Measurements from ENCODE around the gene CDHR1. TPM values are rescaled to one million over a fixed set of nuclear protein-coding genes. Genes with fewer than 3 reads are reported as not detected.

The CDHR1 gene
- total and polyA plus RNA-seq, 2 donors, result 0.52 to 1.3 TPM

- H3K27ac ChIP-seq (ENCODE audit: low read depth in 1 of 2, low read length in 1 of 2), result no peak overlapping the region
- 42% methylated on average over 5 of the region's 5 CpGs for WGBS
- no peaks in the 10 kb centered on the region for H3K36me3 ChIP-seq (ENCODE audit: control insufficient read depth in 2 of 2, insufficient read depth in 2 of 2, low read length in 1 of 2)
- peaks cover 10 to 71% of the 10 kb centered on the region in 2 donors for H3K27me3 ChIP-seq (ENCODE audit: control insufficient read depth in 2 of 2, insufficient read depth in 1 of 2, low read length in 1 of 2)
- peak overlapping the region in 1 of 2 donors; percentile 53 for H3K4me3 ChIP-seq (ENCODE audit: low read length in 2 of 2)
- H3K9me3 ChIP-seq (ENCODE audit: control insufficient read depth in 2 of 2, insufficient read depth in 1 of 2, low read length in 1 of 2), result no peaks in the 10 kb centered on the region
- DNase-seq (ENCODE audit: low read depth in 6 of 9, low spot score in 9 of 9), result no peak
- peaks cover 22 to 34% of the 10 kb centered on the region in 2 donors for H3K4me1 ChIP-seq (ENCODE audit: control insufficient read depth in 2 of 2, insufficient read depth in 2 of 2, low read length in 2 of 2)
Observed at GRCh38 chr10:84193846-84194423, 402 bp upstream of the CDHR1 start.

DNA sequence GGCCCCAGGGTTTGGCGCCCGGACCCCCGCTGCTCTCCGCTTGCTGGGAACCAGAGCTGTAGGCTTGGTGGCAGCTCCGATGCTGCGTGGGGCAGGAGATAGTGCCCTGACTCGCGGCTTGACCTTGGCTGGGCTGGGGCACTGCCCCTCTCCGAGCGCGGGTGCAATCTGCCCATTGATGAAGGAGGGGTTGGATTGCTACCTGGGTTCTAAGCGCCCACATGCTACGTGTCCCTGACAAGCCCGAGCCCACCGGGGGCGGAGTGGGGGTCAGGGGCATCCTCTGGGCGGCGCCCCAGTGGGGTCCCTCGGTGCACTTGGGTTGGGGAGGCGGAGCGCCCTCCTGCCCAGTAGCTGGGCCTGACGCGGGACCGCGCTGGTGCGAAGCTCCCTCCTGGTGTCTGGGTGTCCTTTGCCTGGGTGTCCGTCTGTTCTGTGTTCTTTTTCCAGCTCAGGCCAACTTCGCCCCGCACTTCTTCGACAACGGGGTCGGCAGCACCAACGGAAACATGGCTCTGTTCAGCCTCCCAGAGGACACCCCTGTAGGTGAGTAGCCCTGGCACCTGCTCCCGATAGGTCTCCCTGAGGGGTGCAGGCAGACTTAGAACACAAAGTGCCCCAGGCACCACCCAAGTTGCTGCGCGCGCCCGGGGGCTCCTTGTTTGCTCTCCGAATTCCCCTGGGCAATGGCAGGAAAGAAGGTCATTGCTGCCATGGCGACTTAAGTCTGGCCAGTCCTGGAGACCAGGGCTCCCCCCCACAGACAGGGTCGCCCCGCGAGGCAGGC lies 900 bp downstream of the CDHR1 start:
- peak overlapping the region in 1 of 2 donors; percentile 53 for H3K4me3 ChIP-seq (ENCODE audit: low read length in 2 of 2)
- WGBS, result 25% methylated on average over 43 of the region's 43 CpGs
- peaks cover 22 to 32% of the 10 kb centered on the region in 2 donors for H3K4me1 ChIP-seq (ENCODE audit: control insufficient read depth in 2 of 2, insufficient read depth in 2 of 2, low read length in 2 of 2)
- H3K27me3 ChIP-seq (ENCODE audit: control insufficient read depth in 2 of 2, insufficient read depth in 1 of 2, low read length in 1 of 2), result peaks cover 10 to 72% of the 10 kb centered on the region in 2 donors
- H3K9me3 ChIP-seq (ENCODE audit: control insufficient read depth in 2 of 2, insufficient read depth in 1 of 2, low read length in 1 of 2), result no peaks in the 10 kb centered on the region
- H3K36me3 ChIP-seq (ENCODE audit: control insufficient read depth in 2 of 2, insufficient read depth in 2 of 2, low read length in 1 of 2), result no peaks in the 10 kb centered on the region
- no peak for DNase-seq (ENCODE audit: low read depth in 6 of 9, low spot score in 9 of 9)
- no peak overlapping the region for H3K27ac ChIP-seq (ENCODE audit: low read depth in 1 of 2, low read length in 1 of 2)

- 16% methylated on average over 4 of the region's 4 CpGs for WGBS
Observed at GRCh38 chr10:84196083-84196482, 1.7 kb downstream of the CDHR1 start.

GRCh38 chr10:84196941-84197340 lies 2.6 kb downstream of the CDHR1 start:
- peaks cover 10 to 66% of the 10 kb centered on the region in 2 donors for H3K27me3 ChIP-seq (ENCODE audit: control insufficient read depth in 2 of 2, insufficient read depth in 1 of 2, low read length in 1 of 2)
- WGBS, result 89% methylated on average over 5 of the region's 5 CpGs

More at GRCh38 chr10:84196083-84196482, 1.7 kb downstream of the CDHR1 start:
- Histone ChIP-seq H3K27ac (ENCODE audit: low read depth in 1 of 2, low read length in 1 of 2) (no peak overlapping the region), H3K9me3 (ENCODE audit: control insufficient read depth in 2 of 2, insufficient read depth in 1 of 2, low read length in 1 of 2) (no peaks in the 10 kb centered on the region), H3K36me3 (ENCODE audit: control insufficient read depth in 2 of 2, insufficient read depth in 2 of 2, low read length in 1 of 2) (no peaks in the 10 kb centered on the region), H3K4me3 (ENCODE audit: low read length in 2 of 2) (no peak overlapping the region), H3K4me1 (ENCODE audit: control insufficient read depth in 2 of 2, insufficient read depth in 2 of 2, low read length in 2 of 2) (peaks cover 16 to 26% of the 10 kb centered on the region in 2 donors), H3K27me3 (ENCODE audit: control insufficient read depth in 2 of 2, insufficient read depth in 1 of 2, low read length in 1 of 2) (peaks cover 10 to 72% of the 10 kb centered on the region in 2 donors)
- peak in 2 of 9 donors; percentile 40 to 49 for DNase-seq (ENCODE audit: low read depth in 6 of 9, low spot score in 9 of 9)

GRCh38 chr10:84197643-84198042 lies 3.3 kb downstream of the CDHR1 start:
- Histone ChIP-seq H3K4me1 (ENCODE audit: control insufficient read depth in 2 of 2, insufficient read depth in 2 of 2, low read length in 2 of 2) (peaks cover 8 to 17% of the 10 kb centered on the region in 2 donors), H3K4me3 (ENCODE audit: low read length in 2 of 2) (no peak overlapping the region), H3K27me3 (ENCODE audit: control insufficient read depth in 2 of 2, insufficient read depth in 1 of 2, low read length in 1 of 2) (peaks cover 10 to 61% of the 10 kb centered on the region in 2 donors), H3K9me3 (ENCODE audit: control insufficient read depth in 2 of 2, insufficient read depth in 1 of 2, low read length in 1 of 2) (peaks cover 0 to 1% of the 10 kb centered on the region in 2 donors), H3K36me3 (ENCODE audit: control insufficient read depth in 2 of 2, insufficient read depth in 2 of 2, low read length in 1 of 2) (no peaks in the 10 kb centered on the region), H3K27ac (ENCODE audit: low read depth in 1 of 2, low read length in 1 of 2) (no peak overlapping the region)
- no peak for DNase-seq (ENCODE audit: low read depth in 6 of 9, low spot score in 9 of 9)
- 95% methylated on average over 5 of the region's 5 CpGs for WGBS

More at GRCh38 chr10:84196941-84197340, 2.6 kb downstream of the CDHR1 start:
- Histone ChIP-seq H3K4me1 (ENCODE audit: control insufficient read depth in 2 of 2, insufficient read depth in 2 of 2, low read length in 2 of 2) (peaks cover 8 to 18% of the 10 kb centered on the region in 2 donors), H3K9me3 (ENCODE audit: control insufficient read depth in 2 of 2, insufficient read depth in 1 of 2, low read length in 1 of 2) (no peaks in the 10 kb centered on the region), H3K4me3 (ENCODE audit: low read length in 2 of 2) (no peak overlapping the region), H3K36me3 (ENCODE audit: control insufficient read depth in 2 of 2, insufficient read depth in 2 of 2, low read length in 1 of 2) (no peaks in the 10 kb centered on the region), H3K27ac (ENCODE audit: low read depth in 1 of 2, low read length in 1 of 2) (no peak overlapping the region)
- DNase-seq (ENCODE audit: low read depth in 6 of 9, low spot score in 9 of 9), result no peak

GRCh38 chr10:84198206-84198915 lies 4.0 kb downstream of the CDHR1 start:
- Histone ChIP-seq H3K36me3 (ENCODE audit: control insufficient read depth in 2 of 2, insufficient read depth in 2 of 2, low read length in 1 of 2) (no peaks in the 10 kb centered on the region), H3K27ac (ENCODE audit: low read depth in 1 of 2, low read length in 1 of 2) (no peak overlapping the region), H3K4me3 (ENCODE audit: low read length in 2 of 2) (no peak overlapping the region), H3K4me1 (ENCODE audit: control insufficient read depth in 2 of 2, insufficient read depth in 2 of 2, low read length in 2 of 2) (peaks cover 8 to 17% of the 10 kb centered on the region in 2 donors), H3K27me3 (ENCODE audit: control insufficient read depth in 2 of 2, insufficient read depth in 1 of 2, low read length in 1 of 2) (peaks cover 10 to 54% of the 10 kb centered on the region in 2 donors), H3K9me3 (ENCODE audit: control insufficient read depth in 2 of 2, insufficient read depth in 1 of 2, low read length in 1 of 2) (peaks cover 0 to 1% of the 10 kb centered on the region in 2 donors)
- no peak for DNase-seq (ENCODE audit: low read depth in 6 of 9, low spot score in 9 of 9)
- WGBS, result 92% methylated on average over 7 of the region's 7 CpGs

DNA sequence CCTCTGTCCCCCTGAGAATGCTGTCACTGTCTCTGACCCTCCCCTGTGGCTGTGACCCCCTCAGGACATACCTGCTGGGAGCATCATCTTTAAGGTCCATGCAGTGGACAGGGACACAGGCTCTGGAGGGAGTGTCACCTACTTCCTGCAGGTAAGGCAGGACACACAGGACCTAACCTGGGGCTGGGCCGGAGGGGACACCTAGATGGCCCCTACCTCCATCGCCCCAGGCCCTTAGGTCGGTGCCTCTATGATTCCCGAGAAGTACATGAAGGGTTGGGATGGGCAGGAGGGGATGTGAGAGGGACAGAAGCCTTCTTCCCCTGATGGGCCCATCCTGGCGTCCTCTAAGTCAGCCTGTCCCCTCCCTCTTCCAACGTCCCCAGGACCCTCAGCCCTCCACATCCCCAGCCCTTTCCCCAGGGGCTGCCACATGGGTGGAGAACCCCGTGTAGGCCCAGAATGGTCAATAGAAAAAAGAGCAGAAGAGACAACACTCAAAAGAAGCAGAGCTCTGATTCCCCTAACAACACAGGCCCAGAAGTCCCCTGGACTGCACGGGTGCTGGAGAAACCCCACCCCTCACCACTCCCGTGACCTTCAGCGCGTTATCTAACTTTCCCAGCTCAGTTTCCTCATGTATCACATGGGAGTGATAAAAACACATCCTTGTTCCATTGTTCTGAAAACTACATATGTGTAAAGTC lies 6.4 kb downstream of the CDHR1 start:
- WGBS, result 92% methylated on average over 11 of the region's 11 CpGs
- H3K27me3 ChIP-seq (ENCODE audit: control insufficient read depth in 2 of 2, insufficient read depth in 1 of 2, low read length in 1 of 2), result peaks cover 2 to 30% of the 10 kb centered on the region in 2 donors
- DNase-seq (ENCODE audit: low read depth in 6 of 9, low spot score in 9 of 9), result no peak
- peaks cover 0 to 1% of the 10 kb centered on the region in 2 donors for H3K9me3 ChIP-seq (ENCODE audit: control insufficient read depth in 2 of 2, insufficient read depth in 1 of 2, low read length in 1 of 2)
- H3K4me1 ChIP-seq (ENCODE audit: control insufficient read depth in 2 of 2, insufficient read depth in 2 of 2, low read length in 2 of 2), result peaks cover 3 to 5% of the 10 kb centered on the region in 2 donors
- no peak overlapping the region for H3K4me3 ChIP-seq (ENCODE audit: low read length in 2 of 2)
- no peak overlapping the region for H3K27ac ChIP-seq (ENCODE audit: low read depth in 1 of 2, low read length in 1 of 2)
- no peaks in the 10 kb centered on the region for H3K36me3 ChIP-seq (ENCODE audit: control insufficient read depth in 2 of 2, insufficient read depth in 2 of 2, low read length in 1 of 2)

DNA sequence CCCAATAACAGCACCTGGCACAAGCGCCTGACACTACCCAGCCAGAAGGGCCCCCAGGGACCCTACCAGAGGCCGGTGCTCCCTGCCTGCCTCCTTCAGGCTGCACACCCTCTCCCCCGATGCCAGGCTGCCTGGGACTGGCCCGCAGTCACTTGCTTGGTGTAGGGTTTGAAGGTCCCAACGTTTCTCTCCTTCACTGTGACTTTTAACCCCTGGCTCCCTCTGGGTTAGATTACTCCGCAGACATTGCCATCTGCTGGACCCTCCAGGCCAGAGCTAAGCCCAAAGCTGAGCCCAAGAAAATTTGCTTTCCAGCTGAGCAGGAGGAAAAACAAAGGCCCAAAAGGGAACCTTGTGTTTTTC lies 6.9 kb downstream of the CDHR1 start:
- Histone ChIP-seq H3K9me3 (ENCODE audit: control insufficient read depth in 2 of 2, insufficient read depth in 1 of 2, low read length in 1 of 2) (peaks cover 0 to 1% of the 10 kb centered on the region in 2 donors), H3K36me3 (ENCODE audit: control insufficient read depth in 2 of 2, insufficient read depth in 2 of 2, low read length in 1 of 2) (no peaks in the 10 kb centered on the region), H3K27ac (ENCODE audit: low read depth in 1 of 2, low read length in 1 of 2) (no peak overlapping the region), H3K4me3 (ENCODE audit: low read length in 2 of 2) (no peak overlapping the region), H3K27me3 (ENCODE audit: control insufficient read depth in 2 of 2, insufficient read depth in 1 of 2, low read length in 1 of 2) (peaks cover 0 to 25% of the 10 kb centered on the region in 2 donors), H3K4me1 (ENCODE audit: control insufficient read depth in 2 of 2, insufficient read depth in 2 of 2, low read length in 2 of 2) (peaks cover 0 to 2% of the 10 kb centered on the region in 2 donors)
- no peak for DNase-seq (ENCODE audit: low read depth in 6 of 9, low spot score in 9 of 9)
- WGBS, result 81% methylated on average over 6 of the region's 6 CpGs
